Liver (tissue), 9 donors: Measurements from ENCODE around the gene BABAM1. TPM values are rescaled to one million over a fixed set of nuclear protein-coding genes. Genes with fewer than 3 reads are reported as not detected.

Experiments
- DNase-seq: peaks from one replicate; pipeline ENCODE4 v3.0.0-alpha.2; 2017; ENCODE audit warnings: low spot score
- H3K27ac ChIP-seq, 2 donors: one replicate each; pipeline ENCODE4 v1.7.0; 2013; ENCODE audit warnings: inconsistent platforms in 2 of 2, low read length in 2 of 2, control low read depth in 1 of 2, low read depth in 1 of 2, mild to moderate bottlenecking in 1 of 2
- H3K27me3 ChIP-seq, 4 donors: one replicate each; pipeline versions ENCODE4 v1.6.1 to v1.7.0; 2013; ENCODE audit warnings: low read length in 3 of 4, inconsistent platforms in 1 of 4, mild to moderate bottlenecking in 1 of 4, moderate library complexity in 1 of 4; ENCODE audit not compliant: control insufficient read depth in 4 of 4, insufficient read depth in 4 of 4
- H3K36me3 ChIP-seq, 4 donors: one replicate each; pipeline versions ENCODE4 v1.6.1 to v1.7.0; 2013; ENCODE audit warnings: low read length in 3 of 4, mild to moderate bottlenecking in 3 of 4, low read depth in 1 of 4, moderate library complexity in 1 of 4; ENCODE audit not compliant: control insufficient read depth in 4 of 4, insufficient read depth in 3 of 4
- H3K4me1 ChIP-seq, 4 donors: one replicate each; pipeline versions ENCODE4 v1.6.1 to v1.7.0; 2013; ENCODE audit warnings: low read length in 3 of 4, mild to moderate bottlenecking in 3 of 4, moderate library complexity in 1 of 4; ENCODE audit not compliant: control insufficient read depth in 4 of 4, insufficient read depth in 4 of 4
- H3K4me3 ChIP-seq, 3 donors: one replicate each; pipeline versions ENCODE4 v1.6.1 to v1.7.0; 2013; ENCODE audit warnings: low read length in 3 of 3, control low read depth in 1 of 3, low read depth in 1 of 3, mild to moderate bottlenecking in 1 of 3
- H3K9ac ChIP-seq, 2 donors: one replicate each; pipeline ENCODE4 v1.7.0; 2013; ENCODE audit warnings: low read length in 2 of 2, mild to moderate bottlenecking in 2 of 2, moderate library complexity in 2 of 2, control low read depth in 1 of 2, low read depth in 1 of 2
- H3K9me3 ChIP-seq, 4 donors: one replicate each; pipeline versions ENCODE4 v1.6.1 to v1.7.0; 2013; ENCODE audit warnings: low read length in 3 of 4; ENCODE audit not compliant: control insufficient read depth in 4 of 4
- ATF3 ChIP-seq: IDR thresholded peaks from 2 replicates; pipeline ENCODE4 v1.6.1; 2016; ENCODE audit warnings: antibody characterized with exemption
- CTCF ChIP-seq: fragments of 150-350 bp; IDR thresholded peaks from 2 replicates; pipeline ENCODE4 v1.5.1; 2017; ENCODE audit warnings: improper control_type of control experiment, low read depth, low read length; ENCODE audit not compliant: missing input control
- EGR1 ChIP-seq, 2 donors: IDR thresholded peaks; 2 replicates each; pipeline ENCODE4 v1.6.1; 2016 to 2018; ENCODE audit warnings: antibody characterized with exemption in 2 of 2, low read depth in 2 of 2
- FOXA1 ChIP-seq: IDR thresholded peaks from 2 replicates; pipeline ENCODE4 v1.6.1; 2016; ENCODE audit warnings: antibody characterized with exemption
- FOXA2 ChIP-seq: IDR thresholded peaks from 2 replicates; pipeline ENCODE4 v1.6.1; 2016; ENCODE audit warnings: antibody characterized with exemption
- GABPA ChIP-seq, 2 donors: IDR thresholded peaks in 1 of 2; conservative IDR thresholded peaks in 1 of 2; 2 replicates each; pipeline ENCODE4 v1.6.1; 2016; ENCODE audit warnings: antibody characterized with exemption in 2 of 2, mild to moderate bottlenecking in 1 of 2, moderate library complexity in 1 of 2
- HNF4A ChIP-seq, 2 donors: conservative IDR thresholded peaks; 2 replicates each; pipeline ENCODE4 v1.6.1; 2016; ENCODE audit warnings: antibody characterized with exemption in 2 of 2, mild to moderate bottlenecking in 2 of 2
- HNF4G ChIP-seq: IDR thresholded peaks from 2 replicates; pipeline ENCODE4 v1.6.1; 2016; ENCODE audit warnings: antibody characterized with exemption
- JUND ChIP-seq, 2 donors: IDR thresholded peaks; 2 replicates each; pipeline ENCODE4 v1.6.1; 2016; ENCODE audit warnings: antibody characterized with exemption in 2 of 2
- MAX ChIP-seq: IDR thresholded peaks from 2 replicates; pipeline ENCODE4 v1.6.1; 2016; ENCODE audit warnings: antibody characterized with exemption
- NR2F2 ChIP-seq: IDR thresholded peaks from 2 replicates; pipeline ENCODE4 v1.6.1; 2016; ENCODE audit warnings: antibody characterized with exemption
- RAD21 ChIP-seq, 2 donors: IDR thresholded peaks; 2 replicates each; pipeline ENCODE4 v1.6.1; 2016; ENCODE audit warnings: antibody characterized with exemption in 2 of 2, mild to moderate bottlenecking in 2 of 2
- REST ChIP-seq: IDR thresholded peaks from 2 replicates; pipeline ENCODE4 v1.6.1; 2016; ENCODE audit warnings: antibody characterized with exemption, mild to moderate bottlenecking
- RXRA ChIP-seq, 2 donors: IDR thresholded peaks; 2 replicates each; pipeline ENCODE4 v1.6.1; 2017 to 2018; ENCODE audit warnings: antibody characterized with exemption in 2 of 2, mild to moderate bottlenecking in 1 of 2
- SP1 ChIP-seq: IDR thresholded peaks from 2 replicates; pipeline ENCODE4 v1.6.1; 2018; ENCODE audit warnings: antibody characterized with exemption, mild to moderate bottlenecking
- TAF1 ChIP-seq: conservative IDR thresholded peaks from 2 replicates; pipeline ENCODE4 v1.6.1; 2016; ENCODE audit warnings: antibody characterized with exemption, mild to moderate bottlenecking
- YY1 ChIP-seq: IDR thresholded peaks from 2 replicates; pipeline ENCODE4 v1.6.1; 2016; ENCODE audit warnings: antibody characterized with exemption, mild to moderate bottlenecking
- WGBS: extraction: QIAGEN DNeasy Blood & Tissue Kit; methylation state at CpG from one replicate; pipeline ENCODE4 v1.1.7; 2013; 5-methylcytosine and 5-hydroxymethylcytosine counted together
- polyA plus RNA-seq, 2 donors: library from polyadenylated mRNA; stranded (reverse) in 1 of 2; unstranded in 1 of 2; fragments of 200-250 nt in 1 of 2; fragments of >200 nt in 1 of 2; fragmentation: Nextera tagmentation in 1 of 2; extraction: Ambion mirVana in 1 of 2; gene quantifications; one replicate each; pipeline versions ENCODE4 v1.2.1 to v1.2.3, GENCODE V29; 2013 to 2015
- total RNA-seq, 2 donors: library from RNA; depleted of rRNA; stranded (reverse); fragments of >200 nt; gene quantifications; one replicate each; pipeline ENCODE4 v1.2.3, GENCODE V29; 2014
- TF ChIP-seq, protein P1 (sequence below): IDR thresholded peaks from 2 replicates; pipeline ENCODE4 v1.6.1; 2016; ENCODE audit warnings: antibody characterized with exemption
- donor health status: healthy.
- donor health status: healthy.
- donor health status: healthy.
- donor health status: healthy.
- donor health status: healthy.

BABAM1 gene
- total and polyA plus RNA-seq, 4 donors, result 29.3 to 47.0 (median 33.5) TPM

DNA sequence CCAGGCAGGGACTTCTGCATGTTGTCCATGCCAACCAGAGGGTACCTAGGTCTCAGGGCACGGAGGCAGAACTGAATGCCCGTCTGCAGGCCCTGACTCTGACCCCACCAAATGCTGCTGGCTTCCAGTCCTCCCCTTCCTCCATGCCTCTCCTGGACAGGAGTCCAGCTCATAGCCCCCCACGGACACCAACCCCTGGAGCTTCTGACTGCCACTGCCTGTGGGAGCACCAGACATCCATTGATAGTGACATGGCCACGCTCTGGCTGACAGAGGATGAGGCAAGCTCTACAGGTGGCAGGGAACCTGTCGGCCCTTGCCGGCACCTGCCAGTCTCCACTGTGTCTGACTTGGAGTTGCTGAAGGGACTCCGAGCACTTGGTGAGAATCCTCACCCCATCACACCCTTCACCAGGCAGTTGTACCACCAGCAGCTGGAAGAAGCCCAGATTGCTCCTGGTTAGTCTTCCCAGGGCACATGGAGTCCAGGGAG is 16.3 kb downstream of the BABAM1 start (continued):
- TF ChIP-seq FOXA2, result no peak

DNA sequence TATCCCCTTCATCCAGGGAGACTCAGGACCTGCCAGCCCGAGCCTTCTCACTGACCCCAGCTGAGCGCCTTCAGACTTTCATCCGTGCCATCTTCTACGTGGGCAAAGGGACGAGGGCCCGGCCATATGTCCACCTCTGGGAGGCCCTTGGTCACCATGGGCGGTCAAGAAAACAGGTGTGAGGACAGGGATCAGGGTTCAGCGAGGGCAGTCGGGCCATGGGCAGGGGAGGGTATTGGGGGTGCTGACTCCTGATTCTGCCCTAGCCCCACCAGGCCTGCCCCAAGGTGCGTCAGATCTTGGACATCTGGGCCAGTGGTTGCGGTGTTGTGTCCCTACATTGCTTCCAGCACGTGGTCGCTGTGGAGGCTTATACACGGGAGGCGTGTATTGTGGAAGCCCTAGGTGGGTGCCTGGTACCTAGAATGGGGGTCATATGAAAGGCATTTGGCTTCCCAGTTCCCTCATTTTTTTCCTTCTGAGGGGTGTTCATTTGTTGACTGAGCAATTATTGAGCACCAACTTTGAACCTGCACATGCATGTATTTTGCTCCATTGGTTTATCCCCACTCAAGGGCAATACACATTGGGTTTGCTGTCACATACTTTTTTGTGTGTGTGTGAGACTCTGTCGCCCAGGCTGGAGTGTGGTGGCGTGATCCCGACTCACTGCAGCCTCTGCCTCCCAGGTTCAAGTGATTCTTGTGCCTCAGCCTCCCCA is 18.3 kb downstream of the BABAM1 start:
- no peaks in the 10 kb centered on the region for H3K36me3 ChIP-seq
- H3K9ac ChIP-seq, result no peak overlapping the region
- no peaks in the 10 kb centered on the region for H3K27me3 ChIP-seq
- no peak overlapping the region for H3K4me3 ChIP-seq
- WGBS, result 92% methylated on average over 18 of the region's 18 CpGs
- H3K27ac ChIP-seq, result no peak overlapping the region
- TF ChIP-seq FOXA1 (no peak), HNF4A (conservative IDR thresholded peaks at IDR 0.05) (no peak), NR2F2 (no peak), ATF3 (no peak), YY1 (no peak), HNF4G (no peak)
- DNase-seq, result no peak
- peaks cover 3 to 19% (median 9%) of the 10 kb centered on the region in 4 donors for H3K4me1 ChIP-seq
- no peaks in the 10 kb centered on the region for H3K9me3 ChIP-seq

- Histone ChIP-seq H3K9ac (no peak overlapping the region), H3K27me3 (no peaks in the 10 kb centered on the region), H3K4me3 (no peak overlapping the region), H3K4me1 (peaks cover 3 to 17% (median 9%) of the 10 kb centered on the region in 4 donors), H3K36me3 (no peaks in the 10 kb centered on the region), H3K9me3 (no peaks in the 10 kb centered on the region), H3K27ac (no peak overlapping the region)
- no peak for DNase-seq
- 94% methylated on average over 11 of the region's 11 CpGs for WGBS
- TF ChIP-seq RAD21 (IDR thresholded peaks at IDR 0.05) (no peak), HNF4G (no peak), EGR1 (IDR thresholded peaks at IDR 0.05; ENCODE audit: low read depth in 2 of 2) (no peak), REST (no peak), ATF3 (no peak), RXRA (IDR thresholded peaks at IDR 0.05) (no peak), YY1 (no peak), CTCF (no peak), HNF4A (conservative IDR thresholded peaks at IDR 0.05) (no peak), NR2F2 (no peak), FOXA2 (no peak), TAF1 (no peak), JUND (IDR thresholded peaks at IDR 0.05) (no peak), SP1 (no peak), MAX (no peak), GABPA (IDR thresholded peaks at IDR 0.05 in 1 of 2, conservative IDR thresholded peaks at IDR 0.05 in 1 of 2) (no peak), FOXA1 (no peak)
- TF ChIP-seq, protein P1, sequence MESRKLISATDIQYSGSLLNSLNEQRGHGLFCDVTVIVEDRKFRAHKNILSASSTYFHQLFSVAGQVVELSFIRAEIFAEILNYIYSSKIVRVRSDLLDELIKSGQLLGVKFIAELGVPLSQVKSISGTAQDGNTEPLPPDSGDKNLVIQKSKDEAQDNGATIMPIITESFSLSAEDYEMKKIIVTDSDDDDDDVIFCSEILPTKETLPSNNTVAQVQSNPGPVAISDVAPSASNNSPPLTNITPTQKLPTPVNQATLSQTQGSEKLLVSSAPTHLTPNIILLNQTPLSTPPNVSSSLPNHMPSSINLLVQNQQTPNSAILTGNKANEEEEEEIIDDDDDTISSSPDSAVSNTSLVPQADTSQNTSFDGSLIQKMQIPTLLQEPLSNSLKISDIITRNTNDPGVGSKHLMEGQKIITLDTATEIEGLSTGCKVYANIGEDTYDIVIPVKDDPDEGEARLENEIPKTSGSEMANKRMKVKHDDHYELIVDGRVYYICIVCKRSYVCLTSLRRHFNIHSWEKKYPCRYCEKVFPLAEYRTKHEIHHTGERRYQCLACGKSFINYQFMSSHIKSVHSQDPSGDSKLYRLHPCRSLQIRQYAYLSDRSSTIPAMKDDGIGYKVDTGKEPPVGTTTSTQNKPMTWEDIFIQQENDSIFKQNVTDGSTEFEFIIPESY, result no peak
Measured at GRCh38 chr19:17286263-17286662, 19.0 kb downstream of the BABAM1 start.
